COLO668 (cell line): ENCODE measurements around the gene SUPT4H1.

Experiments
- DNase-seq: peaks from one replicate; lab custom pipeline; 2025; ENCODE audit not compliant: unreplicated experiment; lab: John Stamatoyannopoulos, UW

The SUPT4H1 gene

GRCh38 chr17:58381124-58382035 is 29.4 kb upstream of the SUPT4H1 start:
- peak; percentile 55 for DNase-seq

DNA sequence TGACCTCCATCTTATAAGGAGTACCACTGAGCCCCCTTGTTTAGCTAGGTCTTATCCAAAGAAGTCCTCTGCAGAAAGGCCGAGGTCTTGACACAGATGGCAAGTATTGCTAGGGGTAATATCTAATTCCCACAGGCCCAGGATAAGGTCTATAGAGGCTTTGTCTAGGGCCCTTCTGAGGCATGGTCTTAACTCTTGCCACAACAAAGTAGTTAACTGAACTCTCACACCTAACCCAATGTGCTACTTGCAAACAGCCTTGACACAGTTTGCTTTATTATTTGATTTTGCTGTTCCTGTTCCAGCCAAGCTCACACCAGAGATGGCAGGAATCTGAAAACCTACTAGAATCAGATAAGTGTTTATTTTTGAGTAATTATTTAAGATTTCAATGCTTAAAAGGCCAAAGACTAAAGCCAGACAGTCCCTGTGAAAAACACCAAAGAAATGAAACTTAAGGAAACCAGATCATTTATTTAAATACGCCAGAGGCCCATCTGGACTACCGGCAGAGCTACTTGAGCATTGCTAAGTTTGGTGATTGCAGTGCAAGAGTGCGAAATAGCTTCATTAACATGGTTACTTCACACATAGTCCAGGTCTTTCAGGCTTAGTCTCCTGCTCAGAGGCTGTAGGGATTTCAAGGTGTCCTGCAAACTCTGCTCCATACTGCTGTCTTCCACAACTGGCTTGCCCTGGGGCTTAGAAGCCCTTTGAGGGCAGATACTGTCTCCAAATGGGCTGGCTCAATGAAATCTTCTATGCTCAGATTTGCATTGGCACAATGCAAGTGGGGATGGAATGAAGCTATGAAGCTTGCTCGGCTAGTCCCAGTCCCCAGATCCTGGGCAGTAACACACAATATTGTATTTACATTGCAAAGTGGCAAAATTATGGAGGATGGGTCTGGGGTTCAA is 28.5 kb upstream of the SUPT4H1 start:
- no peak for DNase-seq

DNA sequence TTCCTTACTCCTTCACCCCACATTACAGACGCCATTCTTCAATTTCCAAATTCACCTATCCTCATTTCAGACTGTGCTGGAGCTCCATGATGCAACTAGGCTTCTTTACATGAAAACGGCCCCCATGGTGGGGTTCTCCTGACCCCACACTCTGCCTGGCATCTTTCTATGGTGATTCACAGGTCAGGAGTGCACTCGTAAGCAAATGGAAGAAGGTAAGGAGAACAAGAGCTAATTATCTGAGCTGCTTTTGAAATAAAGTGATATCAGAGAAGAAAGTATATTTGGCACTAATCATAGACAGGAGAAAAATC is 27.5 kb upstream of the SUPT4H1 start:
- DNase-seq = no peak

DNA sequence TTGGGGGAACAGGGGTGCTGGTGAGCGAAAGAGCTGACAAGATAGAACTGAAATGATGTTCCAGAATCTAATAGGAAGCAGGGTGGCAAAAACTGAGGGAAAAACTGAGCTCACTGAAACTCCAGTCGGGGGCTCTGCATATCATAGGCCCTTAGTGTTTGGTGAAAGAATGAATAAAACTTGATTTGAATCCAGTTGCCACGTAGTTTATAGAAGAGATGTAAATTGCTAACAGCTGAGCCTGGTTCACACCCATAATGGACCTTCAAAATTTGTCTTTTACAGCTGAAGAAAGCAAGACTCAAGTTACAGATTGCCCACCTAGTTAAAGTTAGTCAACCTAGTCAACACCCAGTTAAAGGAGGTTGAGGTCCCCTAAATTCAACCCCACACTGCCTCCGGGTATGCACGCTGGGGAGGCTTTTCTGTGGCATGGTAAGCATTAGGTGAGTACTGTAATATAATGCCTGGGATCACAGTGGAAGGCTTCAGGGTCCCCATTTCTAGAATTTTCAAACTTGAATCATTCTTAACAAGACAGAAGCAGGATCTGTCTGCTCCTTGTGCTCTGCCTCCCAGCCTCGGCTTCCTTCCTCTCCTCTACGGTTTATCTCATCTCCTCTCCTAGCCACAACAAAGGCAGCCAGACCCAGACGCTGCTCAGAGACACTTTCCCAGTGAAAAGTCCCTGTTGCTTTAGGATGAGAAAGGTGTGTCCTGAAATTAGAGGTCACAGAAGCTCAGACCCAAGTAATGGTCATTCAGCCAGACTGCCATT is 26.9 kb upstream of the SUPT4H1 start:
- DNase-seq = no peak

GRCh38 chr17:58377661-58378060 is 25.7 kb upstream of the SUPT4H1 start:
- DNase-seq = no peak

DNA sequence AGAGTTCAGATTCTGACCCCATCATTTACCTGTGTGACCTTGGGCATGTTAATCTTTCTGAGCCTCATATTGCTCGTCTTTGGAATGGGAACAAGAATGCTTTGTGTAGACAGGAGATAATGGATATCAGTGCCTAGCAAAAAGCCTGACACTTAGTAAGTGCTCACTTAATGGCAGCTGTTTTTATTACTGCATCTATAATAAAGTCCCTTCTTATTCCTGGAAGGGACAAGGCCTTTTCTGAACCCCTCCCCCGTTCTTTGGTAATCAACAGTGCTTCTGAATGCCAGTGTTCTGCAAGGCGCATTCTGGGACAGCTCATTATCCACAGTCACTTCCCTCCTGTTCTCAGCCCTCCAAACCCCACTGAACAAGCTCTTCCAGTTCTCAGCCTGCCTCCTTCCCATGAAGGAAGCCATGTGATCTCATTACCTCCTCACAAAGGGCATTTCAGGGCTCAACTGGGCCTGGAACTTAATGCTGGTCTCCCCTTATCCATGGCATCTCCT is 25.1 kb upstream of the SUPT4H1 start:
- no peak for DNase-seq

DNA sequence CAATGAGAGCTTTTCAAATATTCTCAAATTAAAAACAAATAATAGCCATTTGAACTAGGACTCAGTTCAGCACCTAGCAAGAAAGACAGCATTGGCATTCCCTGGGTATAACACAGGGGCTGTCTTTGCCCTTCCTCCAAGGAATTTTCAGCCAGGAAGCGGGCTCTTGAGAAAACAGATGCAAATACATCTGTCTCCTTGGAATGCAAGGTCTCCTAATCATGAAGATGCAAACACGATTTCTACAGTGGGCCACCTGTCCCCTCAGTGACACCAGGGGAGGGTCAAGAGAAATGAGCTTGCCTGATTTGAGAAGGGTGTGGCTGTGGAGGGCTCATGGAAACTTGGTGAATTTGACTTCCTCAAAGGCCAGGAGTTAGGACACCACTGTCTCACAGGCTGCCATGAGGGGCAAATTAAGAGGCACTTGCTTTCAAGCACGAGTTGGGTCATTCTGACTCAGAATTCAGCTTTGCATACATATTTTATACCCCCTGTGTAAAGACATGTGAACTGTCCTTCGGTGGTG is 24.5 kb upstream of the SUPT4H1 start:
- DNase-seq = no peak

GRCh38 chr17:58375811-58376210 is 23.8 kb upstream of the SUPT4H1 start:
- no peak for DNase-seq

DNA sequence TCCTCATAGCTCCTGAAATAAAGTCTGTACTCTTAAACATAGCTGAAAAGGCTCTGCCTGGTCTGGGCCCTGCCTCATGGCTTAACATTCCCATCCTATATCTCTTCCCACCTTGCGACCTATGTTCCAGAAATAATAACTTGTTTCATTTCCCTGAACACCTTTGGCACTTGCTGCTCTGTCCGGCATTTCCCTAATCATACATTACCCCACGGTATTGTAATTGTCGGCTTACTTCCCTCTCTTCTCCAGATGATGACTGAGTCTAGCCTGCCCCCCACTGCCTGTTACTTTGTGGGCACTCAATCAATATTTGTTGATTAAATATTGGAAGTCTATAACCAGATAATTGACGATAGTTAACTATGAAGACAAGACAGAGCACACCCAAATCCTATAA is 23.3 kb upstream of the SUPT4H1 start:
- no peak for DNase-seq

DNA sequence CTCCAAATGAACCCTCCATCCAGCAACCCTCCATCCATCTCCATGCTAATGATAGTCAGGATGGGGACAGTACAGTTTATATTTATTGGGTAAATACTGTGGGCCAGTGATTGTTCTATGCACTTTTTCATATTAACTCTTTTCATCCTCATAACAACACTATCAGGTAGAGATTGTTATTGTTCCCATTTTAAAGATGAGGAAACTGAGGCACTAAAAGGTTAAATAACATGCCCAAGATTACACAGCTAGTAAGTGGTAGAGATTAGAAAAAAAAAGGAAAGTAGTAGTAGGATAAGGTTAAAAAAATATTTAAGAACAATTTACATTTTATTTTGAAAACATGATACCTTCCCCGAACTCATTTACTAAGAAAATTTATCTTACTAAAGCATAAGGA is 21.9 kb upstream of the SUPT4H1 start:
- DNase-seq = no peak

DNA sequence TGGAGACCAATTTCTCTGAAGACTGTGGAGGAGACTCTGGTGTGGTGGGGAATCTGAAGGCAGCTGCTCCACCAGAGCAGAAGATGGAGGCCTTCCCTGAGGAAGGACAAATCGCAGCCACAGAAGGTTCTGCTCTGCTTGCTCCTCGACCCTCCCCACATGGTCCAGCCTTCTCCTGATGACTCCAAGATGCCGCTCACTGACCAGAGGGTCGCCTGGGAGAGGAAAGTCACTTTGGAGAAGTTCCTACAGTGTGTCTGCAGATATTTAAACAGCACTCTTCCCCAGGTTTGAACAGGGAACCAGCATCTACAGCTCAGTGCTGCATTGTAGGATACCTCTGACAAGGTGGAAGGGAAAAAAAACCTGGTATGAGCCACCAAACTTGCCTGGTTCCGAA is 21.0 kb upstream of the SUPT4H1 start:
- DNase-seq = no peak

GRCh38 chr17:58371300-58371950 is 19.4 kb upstream of the SUPT4H1 start:
- no peak for DNase-seq

DNA sequence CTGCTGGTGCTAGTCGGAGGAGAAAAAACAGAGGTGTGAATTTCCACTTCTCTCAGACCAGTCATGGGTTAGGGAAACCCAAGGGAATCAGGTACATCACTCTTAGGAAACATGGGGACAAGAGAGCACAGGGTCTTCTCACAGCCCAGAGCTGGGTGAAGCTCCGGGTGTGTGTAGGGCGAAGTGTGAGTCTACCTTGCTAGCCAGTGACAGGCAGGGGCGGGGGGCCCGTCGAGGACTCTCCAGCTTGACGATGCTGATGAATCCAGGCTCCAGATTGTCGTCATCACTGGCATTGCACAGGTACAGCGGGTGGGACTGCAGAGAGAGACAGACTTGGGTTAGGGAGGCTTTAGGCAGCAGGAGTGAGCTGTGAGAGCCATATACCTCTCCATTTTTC is 18.7 kb upstream of the SUPT4H1 start:
- DNase-seq = no peak

- DNase-seq = no peak
Measured at GRCh38 chr17:58370309-58370708, 18.3 kb upstream of the SUPT4H1 start.

DNA sequence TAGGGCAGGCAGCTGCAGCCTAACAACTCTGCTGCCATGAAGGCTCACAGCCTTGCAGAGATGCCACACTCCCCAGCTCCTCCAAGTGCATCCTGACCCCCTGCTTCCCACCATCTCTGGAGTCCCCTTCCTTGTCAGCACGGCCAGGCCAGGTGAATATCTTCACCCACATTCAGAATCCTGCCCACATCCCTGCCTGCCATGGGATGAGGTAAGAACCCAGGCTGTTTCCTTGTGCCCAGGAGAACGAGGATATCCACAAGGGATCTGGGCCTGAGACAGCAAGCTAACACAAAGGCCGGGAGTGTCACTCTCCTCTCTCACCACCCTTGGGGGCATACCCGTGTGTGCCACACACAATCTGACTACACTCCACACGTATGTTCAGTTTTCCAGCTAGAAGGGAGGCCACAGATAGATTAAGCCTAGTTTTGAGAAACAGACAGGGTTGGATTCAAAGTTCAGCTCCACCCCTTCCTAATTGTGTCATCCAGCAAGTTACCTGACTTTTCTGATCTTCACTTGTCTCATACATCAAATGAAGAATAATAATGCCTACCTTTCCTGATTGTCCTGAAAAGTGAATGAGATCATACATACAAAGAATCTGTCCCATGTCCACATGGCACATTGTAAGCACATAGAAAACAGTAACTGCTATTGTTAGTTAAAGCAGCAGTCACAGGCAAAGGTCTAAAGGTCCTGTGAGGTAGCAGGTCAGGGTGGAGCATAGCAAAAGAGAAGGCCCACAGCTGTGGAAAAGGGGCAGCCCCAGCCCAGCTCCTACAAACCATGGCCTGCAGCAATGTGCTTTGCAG is 17.4 kb upstream of the SUPT4H1 start:
- no peak for DNase-seq

GRCh38 chr17:58368860-58369213 is 16.8 kb upstream of the SUPT4H1 start:
- DNase-seq = no peak

DNA sequence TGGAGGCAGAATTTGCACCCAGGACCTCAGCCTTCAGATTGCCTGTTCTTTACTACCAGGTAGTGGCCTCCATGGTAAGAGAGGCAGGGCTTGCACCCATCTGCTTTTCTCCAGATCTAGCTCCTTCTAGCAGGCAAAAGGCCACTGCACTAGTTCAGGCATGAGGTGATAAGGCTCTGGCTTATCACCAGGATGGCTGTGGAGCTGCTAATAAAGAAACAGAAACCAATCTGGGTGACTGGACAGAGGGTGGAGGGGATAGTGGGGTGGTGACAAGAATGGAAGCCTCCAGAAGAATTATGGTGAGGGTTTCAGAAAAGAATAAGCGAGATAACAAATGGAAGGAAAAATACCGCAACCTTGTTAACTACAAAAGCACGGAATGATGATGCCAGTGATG is 15.5 kb upstream of the SUPT4H1 start:
- no peak for DNase-seq

- DNase-seq = no peak
Measured at GRCh38 chr17:58365980-58366595, 14.1 kb upstream of the SUPT4H1 start.
